Activated B cell treated with CpG ODN at 0.5 μM for 24 hours (primary cell): ENCODE measurements around the gene NMT1. TPM values are rescaled to one million over a fixed set of nuclear protein-coding genes. Genes with fewer than 3 reads are reported as not detected.

Experiments used
- ATAC-seq: fragments of 200-7000 bp; cut with Tn5 transposase; one replicate; pipeline ENCODE4 v1.10.0; 2021; ENCODE audit warnings: low read depth, mild to moderate bottlenecking, moderate library complexity
- CTCF ChIA-PET: fragments of 350-600 bp; sonication (Branson Sonifier 250); formaldehyde crosslinking; loops from one replicate; lab custom pipeline; 2021; ENCODE audit warnings: antibody characterized with exemption; lab: Charles Lee
- POLR2A ChIA-PET: fragments of 350-600 bp; sonication (Branson Sonifier 250); formaldehyde crosslinking; loops from one replicate; lab custom pipeline; 2021; ENCODE audit warnings: antibody characterized with exemption; lab: Charles Lee
- DNase-seq: peaks from one replicate; pipeline ENCODE4 v3.0.0; 2022
- H3K27ac Mint-ChIP-seq: one replicate; pipeline ENCODE4 v1.8.0; 2020; ENCODE audit warnings: mixed read lengths
- H3K27me3 Mint-ChIP-seq: one replicate; pipeline ENCODE4 v1.8.0; 2021; ENCODE audit warnings: mixed read lengths
- H3K36me3 Mint-ChIP-seq: one replicate; pipeline ENCODE4 v1.8.0; 2021; ENCODE audit warnings: low read depth, mixed read lengths
- H3K4me1 Mint-ChIP-seq: one replicate; pipeline ENCODE4 v1.8.0; 2021; ENCODE audit warnings: mixed read lengths
- H3K4me3 Mint-ChIP-seq: one replicate; pipeline ENCODE4 v1.8.0; 2020; ENCODE audit warnings: mild to moderate bottlenecking, mixed read lengths
- H3K9me3 Mint-ChIP-seq: one replicate; pipeline ENCODE4 v1.8.0; 2020; ENCODE audit warnings: mixed read lengths
- CTCF ChIP-seq: fragments of 200-600 bp; IDR thresholded peaks from one replicate; pipeline ENCODE4 v1.8.0; 2022; ENCODE audit warnings: antibody characterized with exemption, mild to moderate bottlenecking
- intact Hi-C: fragments of 100-400 bp; cut with micrococcal nuclease; formaldehyde crosslinking; loops from one replicate; pipeline ENCODE4 v1.15.1; 2024
- total RNA-seq: library from RNA; stranded (reverse); gene quantifications from 2 replicates; pipeline ENCODE4 v1.2.3, GENCODE V29; 2022

The NMT1 gene
- total RNA-seq, 1 donor from 2014 or later = 154 TPM

- Mint-ChIP-seq H3K9me3 (no peaks in the 10 kb centered on the region), H3K36me3 (peaks cover 54% of the 10 kb centered on the region), H3K27me3 (no peaks in the 10 kb centered on the region), H3K4me3 (no peak overlapping the region), H3K4me1 (peaks cover 13% of the 10 kb centered on the region), H3K27ac (no peak overlapping the region)
- TF ChIP-seq CTCF = no peak
- ATAC-seq (no peak), DNase-seq (no peak)
- CTCF ChIA-PET = interaction anchor here (0.6 to 0.9 kb wide), 2 partner anchors 10 to 13 kb away, joined by 3 read pairs; no protein-coding TSS in a partner anchor
- intact Hi-C loops = no loop called here
- POLR2A ChIA-PET = no interaction called here
Measured at GRCh38 chr17:45108595-45109521, 47.7 kb downstream of the NMT1 start.

- no peak for ATAC-seq
- Mint-ChIP-seq H3K27ac (no peak overlapping the region), H3K4me1 (peaks cover 13% of the 10 kb centered on the region), H3K27me3 (no peaks in the 10 kb centered on the region), H3K36me3 (peaks cover 34% of the 10 kb centered on the region), H3K4me3 (no peak overlapping the region), H3K9me3 (no peaks in the 10 kb centered on the region)
- intact Hi-C loops = no loop called here
- DNase-seq = no peak
- CTCF ChIA-PET = interaction anchor here (1.5 kb wide), 1 partner anchor 12 kb away, joined by 4 read pairs; no protein-coding TSS in a partner anchor
- POLR2A ChIA-PET = interaction anchor here (0.7 kb wide), 1 partner anchor 37 kb away, joined by 3 read pairs; no protein-coding TSS in a partner anchor
- TF ChIP-seq CTCF = no peak
Measured at GRCh38 chr17:45110676-45111611, 49.8 kb downstream of the NMT1 start.

- Mint-ChIP-seq H3K9me3 (no peaks in the 10 kb centered on the region), H3K4me1 (peaks cover 13% of the 10 kb centered on the region), H3K27ac (no peak overlapping the region), H3K27me3 (no peaks in the 10 kb centered on the region), H3K4me3 (no peak overlapping the region), H3K36me3 (peaks cover 24% of the 10 kb centered on the region)
- ATAC-seq (peak; percentile 50), DNase-seq (no peak)
- CTCF ChIA-PET = interaction anchor here (1.5 kb wide), 1 partner anchor 13 kb away, joined by 4 read pairs; no protein-coding TSS in a partner anchor
- intact Hi-C loops = no loop called here
- POLR2A ChIA-PET = interaction anchor here (0.7 kb wide), 2 partner anchors 38 to 49 kb away, joined by 3 to 16 read pairs; no protein-coding TSS in a partner anchor
- no peak for TF ChIP-seq CTCF
Measured at GRCh38 chr17:45111850-45112249, 50.7 kb downstream of the NMT1 start.

- Mint-ChIP-seq H3K27ac (no peak overlapping the region), H3K36me3 (peaks cover 16% of the 10 kb centered on the region), H3K27me3 (no peaks in the 10 kb centered on the region), H3K4me3 (no peak overlapping the region), H3K4me1 (peaks cover 13% of the 10 kb centered on the region), H3K9me3 (no peaks in the 10 kb centered on the region)
- ChIA-PET CTCF (no interaction called here), POLR2A (interaction anchor here (0.5 kb wide), 1 partner anchor 76 kb away, joined by 3 read pairs; no protein-coding TSS in a partner anchor)
- no peak for DNase-seq
- ATAC-seq = no peak
- intact Hi-C loops = no loop called here
- no peak for TF ChIP-seq CTCF
Measured at GRCh38 chr17:45112559-45113423, 51.7 kb downstream of the NMT1 start.
